NCI-H2196 (cell line): ENCODE measurements around the gene POLR1D.

Experiments
- DNase-seq: peaks from one replicate; lab custom pipeline; 2025; ENCODE audit not compliant: unreplicated experiment; lab: John Stamatoyannopoulos, UW

Gene POLR1D

GRCh38 chr13:27672025-27672424 lies 50.3 kb downstream of the POLR1D start:
- no peak for DNase-seq
